Vagina (tissue), 2 donors: ENCODE data around the gene ZNRF1. TPM values are rescaled to one million over a fixed set of nuclear protein-coding genes. Genes with fewer than 3 reads are reported as not detected.
"Not testable (repeated sequence)": the region's sequence is repeated elsewhere in the genome, so short reads cannot be mapped to it uniquely, and the experiment has no call there.

Source experiments
- DNase-seq, 2 donors: peaks; one replicate each; pipeline ENCODE4 v3.0.0-alpha.2; 2017; ENCODE audit errors: extremely low spot score in 2 of 2
- H3K27ac ChIP-seq: fragments of 200-600 bp; sonication (generic); one replicate; pipeline ENCODE4 v1.5.1; 2019
- H3K27me3 ChIP-seq: fragments of 200-600 bp; sonication (generic); one replicate; pipeline ENCODE4 v1.5.1; 2019
- H3K36me3 ChIP-seq, 2 donors: fragments of 200-600 bp; sonication (generic); one replicate each; pipeline ENCODE4 v1.5.1; 2017 to 2019
- H3K4me1 ChIP-seq: fragments of 200-600 bp; sonication (generic); one replicate; pipeline ENCODE4 v1.5.1; 2019
- H3K4me3 ChIP-seq, 2 donors: fragments of 200-600 bp; sonication (generic); 1 replicate in 1 of 2; 2 replicates in 1 of 2; pipeline ENCODE4 v1.5.1; 2016 to 2019
- H3K9me3 ChIP-seq: fragments of 200-600 bp; sonication (generic); one replicate; pipeline ENCODE4 v1.5.1; 2019
- POLR2A ChIP-seq, 2 donors: fragments of 450-650 bp; IDR thresholded peaks; one replicate each; pipeline ENCODE4 v1.6.1; 2017; ENCODE audit warnings: antibody characterized with exemption in 2 of 2, mild to moderate bottlenecking in 2 of 2, moderate library complexity in 2 of 2
- POLR2AphosphoS5 ChIP-seq, 2 donors: sonication (generic); formaldehyde crosslinking; IDR thresholded peaks; one replicate each; pipeline ENCODE4 v1.9.0; 2017; ENCODE audit warnings: antibody characterized with exemption in 2 of 2, mild to moderate bottlenecking in 2 of 2, low read depth in 1 of 2; ENCODE audit not compliant: insufficient read depth in 1 of 2
- intact Hi-C: fragments of 100-400 bp; cut with DNase I; formaldehyde crosslinking; loops from one replicate; pipeline ENCODE4 v1.15.1; 2023
- total RNA-seq: library from RNA; depleted of rRNA; stranded (reverse); fragments of >200 nt; gene quantifications from one replicate; pipeline ENCODE4 v1.2.3, GENCODE V29; 2016
- TF ChIP-seq, protein P1 (sequence below), 3 experiments: fragments of 450-650 bp in 2 of 3; fragments of 200-600 bp in 1 of 3; sonication (generic) in 1 of 3; IDR thresholded peaks; one replicate each; pipeline ENCODE4 v1.5.1; 2017 to 2019; ENCODE audit warnings: antibody characterized with exemption in 3 of 3, mild to moderate bottlenecking in 2 of 3, moderate library complexity in 2 of 3

The ZNRF1 gene
- total RNA-seq, 1 donor from 2014 or later, result 20.1 TPM

DNA sequence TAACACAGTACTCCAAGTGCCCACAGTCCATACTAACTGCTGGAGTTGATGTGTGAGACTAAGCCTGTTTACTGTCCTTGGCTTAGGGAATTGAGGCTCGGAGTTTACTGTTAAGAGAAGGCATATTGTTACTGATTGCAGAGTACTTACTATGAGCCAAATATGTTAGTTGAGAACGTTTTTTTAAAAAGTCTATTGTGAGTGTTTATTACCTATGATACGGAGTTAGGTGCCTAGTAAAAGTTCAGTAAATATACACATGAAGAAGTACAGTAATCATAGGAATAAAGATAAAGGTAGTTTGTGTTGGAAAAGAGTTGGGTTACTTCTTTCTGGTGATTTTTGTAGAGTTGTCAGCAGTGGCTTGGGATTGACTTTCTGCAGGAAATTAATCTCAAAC is 25.4 kb downstream of the ZNRF1 start:
- no peak overlapping the region for H3K27ac ChIP-seq

DNA sequence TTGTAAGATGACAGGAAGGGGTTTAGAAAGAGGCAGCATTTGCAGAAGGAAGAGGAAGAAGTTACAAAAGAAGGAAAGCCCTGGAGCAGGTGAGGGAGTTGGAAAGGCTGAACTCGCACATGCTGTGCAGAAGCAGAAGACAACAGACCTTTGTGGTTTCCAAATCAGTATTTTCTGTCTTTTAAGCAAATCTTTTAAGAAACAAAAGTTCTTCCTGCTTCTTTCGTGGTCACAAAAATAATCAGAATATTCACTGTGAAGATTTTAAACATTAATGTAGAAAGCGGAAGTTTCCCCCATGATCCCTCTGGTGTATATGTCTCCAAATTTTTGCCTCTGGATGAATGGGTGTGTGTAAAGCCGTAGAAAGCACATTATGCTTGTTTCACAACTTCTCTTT is 25.8 kb downstream of the ZNRF1 start:
- TF ChIP-seq POLR2AphosphoS5 (IDR thresholded peaks at IDR 0.05; ENCODE audit: insufficient read depth in 1 of 2, low read depth in 1 of 2) (no peak), POLR2A (IDR thresholded peaks at IDR 0.05) (no peak)
- TF ChIP-seq, protein P1, sequence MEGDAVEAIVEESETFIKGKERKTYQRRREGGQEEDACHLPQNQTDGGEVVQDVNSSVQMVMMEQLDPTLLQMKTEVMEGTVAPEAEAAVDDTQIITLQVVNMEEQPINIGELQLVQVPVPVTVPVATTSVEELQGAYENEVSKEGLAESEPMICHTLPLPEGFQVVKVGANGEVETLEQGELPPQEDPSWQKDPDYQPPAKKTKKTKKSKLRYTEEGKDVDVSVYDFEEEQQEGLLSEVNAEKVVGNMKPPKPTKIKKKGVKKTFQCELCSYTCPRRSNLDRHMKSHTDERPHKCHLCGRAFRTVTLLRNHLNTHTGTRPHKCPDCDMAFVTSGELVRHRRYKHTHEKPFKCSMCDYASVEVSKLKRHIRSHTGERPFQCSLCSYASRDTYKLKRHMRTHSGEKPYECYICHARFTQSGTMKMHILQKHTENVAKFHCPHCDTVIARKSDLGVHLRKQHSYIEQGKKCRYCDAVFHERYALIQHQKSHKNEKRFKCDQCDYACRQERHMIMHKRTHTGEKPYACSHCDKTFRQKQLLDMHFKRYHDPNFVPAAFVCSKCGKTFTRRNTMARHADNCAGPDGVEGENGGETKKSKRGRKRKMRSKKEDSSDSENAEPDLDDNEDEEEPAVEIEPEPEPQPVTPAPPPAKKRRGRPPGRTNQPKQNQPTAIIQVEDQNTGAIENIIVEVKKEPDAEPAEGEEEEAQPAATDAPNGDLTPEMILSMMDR (IDR thresholded peaks at IDR 0.05), result no peak
- intact Hi-C loops, result no loop called here
- H3K36me3 ChIP-seq, result no peaks in the 10 kb centered on the region
- no peak overlapping the region for H3K4me3 ChIP-seq
- peaks cover 39% of the 10 kb centered on the region for H3K4me1 ChIP-seq
- no peaks in the 10 kb centered on the region for H3K9me3 ChIP-seq
- H3K27ac ChIP-seq, result peak overlapping the region; percentile 86
- DNase-seq, result no peak
- H3K27me3 ChIP-seq, result no peaks in the 10 kb centered on the region

More for the DNA sequence above, 25.4 kb downstream of the ZNRF1 start:
- no peak overlapping the region for H3K4me3 ChIP-seq
- H3K36me3 ChIP-seq, result no peaks in the 10 kb centered on the region
- no peak for DNase-seq
- intact Hi-C loops, result no loop called here
- peaks cover 42% of the 10 kb centered on the region for H3K4me1 ChIP-seq
- no peaks in the 10 kb centered on the region for H3K9me3 ChIP-seq
- TF ChIP-seq POLR2AphosphoS5 (IDR thresholded peaks at IDR 0.05; ENCODE audit: insufficient read depth in 1 of 2, low read depth in 1 of 2) (no peak), POLR2A (IDR thresholded peaks at IDR 0.05) (no peak)
- TF ChIP-seq, protein P1 (IDR thresholded peaks at IDR 0.05), result no peak
- H3K27me3 ChIP-seq, result no peaks in the 10 kb centered on the region

DNA sequence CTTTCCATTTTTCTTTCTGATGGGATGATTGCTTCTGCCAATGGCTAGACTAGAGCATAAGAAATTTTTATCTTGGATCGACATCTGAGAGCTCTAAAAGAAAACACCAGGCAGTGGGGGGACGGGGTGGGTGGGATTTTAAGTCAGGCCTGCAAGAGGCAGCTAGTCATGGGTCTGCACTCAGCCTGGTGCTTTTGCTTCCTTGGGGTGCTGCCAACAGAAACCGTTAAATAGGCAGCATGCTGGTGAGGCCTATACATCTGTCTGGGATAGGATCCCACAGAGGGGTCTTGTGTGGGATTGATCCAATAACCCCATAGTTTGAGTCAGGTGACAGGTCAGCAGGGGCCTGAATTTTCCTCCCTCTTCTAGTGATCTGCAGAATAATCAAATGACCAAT is 26.9 kb downstream of the ZNRF1 start:
- intact Hi-C loops, result no loop called here
- DNase-seq, result no peak

DNA sequence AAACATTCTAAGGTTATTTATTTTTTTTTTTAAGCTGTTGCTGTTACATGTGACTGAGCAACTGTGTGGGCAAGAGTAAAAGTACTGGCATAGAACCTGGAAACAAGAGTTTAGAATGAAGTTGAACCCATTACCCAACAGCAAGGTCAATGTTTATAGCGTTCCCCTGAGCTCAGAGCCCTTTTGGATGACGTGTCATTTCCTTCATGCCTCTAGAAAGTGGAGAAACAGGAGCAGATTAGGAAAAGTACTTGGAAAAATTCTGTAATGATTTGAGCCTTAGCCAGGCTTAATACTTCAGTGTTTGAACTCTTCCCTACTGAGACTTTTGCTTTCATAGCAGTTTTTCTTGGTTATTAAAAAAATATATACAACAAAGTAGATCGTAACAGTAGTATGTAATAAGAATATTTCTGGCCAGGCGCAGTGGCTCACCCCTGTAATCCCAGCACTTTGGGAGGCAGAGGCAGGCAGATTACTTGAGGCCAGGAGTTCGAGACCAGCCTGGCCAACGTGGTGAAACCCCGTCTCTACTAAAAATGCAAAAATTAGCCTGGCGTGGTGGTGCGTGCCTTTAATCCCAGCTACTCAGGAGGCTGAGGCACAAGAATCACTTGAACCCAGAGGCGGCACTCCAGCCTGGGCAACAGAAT is 27.5 kb downstream of the ZNRF1 start:
- intact Hi-C loops, H3K9me3 ChIP-seq, H3K36me3 ChIP-seq, H3K27me3 ChIP-seq, H3K4me3 ChIP-seq: not testable (repeated sequence)
- peak; percentile 42 to 97 for TF ChIP-seq POLR2AphosphoS5 (IDR thresholded peaks at IDR 0.05; ENCODE audit: insufficient read depth in 1 of 2, low read depth in 1 of 2)
- peak overlapping the region; percentile 86 for H3K27ac ChIP-seq
- peaks cover 39% of the 10 kb centered on the region for H3K4me1 ChIP-seq
- DNase-seq, result peak in 1 of 2 donors; percentile 93

More for the DNA sequence above, 26.9 kb downstream of the ZNRF1 start:
- Histone ChIP-seq H3K4me3 (no peak overlapping the region), H3K27ac (peak overlapping the region; percentile 86), H3K4me1 (peaks cover 39% of the 10 kb centered on the region), H3K9me3 (no peaks in the 10 kb centered on the region), H3K27me3 (no peaks in the 10 kb centered on the region), H3K36me3 (no peaks in the 10 kb centered on the region)
- TF ChIP-seq, protein P1 (IDR thresholded peaks at IDR 0.05), result no peak
- no peak for TF ChIP-seq POLR2A (IDR thresholded peaks at IDR 0.05)
- TF ChIP-seq POLR2AphosphoS5 (IDR thresholded peaks at IDR 0.05; ENCODE audit: insufficient read depth in 1 of 2, low read depth in 1 of 2), result no peak

DNA sequence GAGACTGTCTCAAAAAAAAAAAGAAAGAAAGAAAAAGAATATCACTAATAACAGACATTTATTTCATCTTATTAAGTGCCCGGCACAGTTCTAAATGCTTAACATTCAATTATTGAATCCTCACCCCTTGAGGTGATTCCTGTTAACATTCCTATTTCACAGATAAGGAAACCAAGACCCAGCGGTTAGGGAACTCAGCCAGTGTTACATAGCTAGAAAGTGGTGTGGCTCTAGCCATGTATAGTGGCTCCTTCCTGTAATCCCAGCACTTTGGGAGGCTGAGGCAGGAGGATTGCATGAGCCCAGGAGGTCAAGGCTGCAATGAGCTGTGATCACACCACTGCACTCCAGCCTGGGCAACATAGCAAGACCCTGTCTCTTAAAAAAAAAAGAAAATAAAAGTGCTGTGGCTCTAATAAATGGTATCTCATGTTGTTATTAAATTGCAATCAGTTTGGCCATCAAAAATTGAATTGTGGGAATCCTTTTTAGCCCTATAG is 28.1 kb downstream of the ZNRF1 start:
- Histone ChIP-seq H3K4me1 (peaks cover 39% of the 10 kb centered on the region), H3K36me3 (no peaks in the 10 kb centered on the region), H3K27ac (peak overlapping the region; percentile 86), H3K4me3 (no peak overlapping the region), H3K27me3 (no peaks in the 10 kb centered on the region), H3K9me3 (no peaks in the 10 kb centered on the region)
- DNase-seq, result no peak
- intact Hi-C loops, result no loop called here
- TF ChIP-seq POLR2A (IDR thresholded peaks at IDR 0.05) (no peak), POLR2AphosphoS5 (IDR thresholded peaks at IDR 0.05; ENCODE audit: insufficient read depth in 1 of 2, low read depth in 1 of 2) (no peak)
- TF ChIP-seq, protein P1 (IDR thresholded peaks at IDR 0.05), result no peak
